ENCODE measurements around the gene ORC1. TPM values are rescaled to one million over a fixed set of nuclear protein-coding genes. Genes with fewer than 3 reads are reported as not detected.

ORC1 gene
- total RNA-seq, 1 donor from 2014 or later = 0.43 TPM

GRCh38 chr1:52355436-52355835 is 48.8 kb downstream of the ORC1 start:
- DNase-seq = peak; percentile 34
- Histone ChIP-seq H3K4me1 (no peaks in the 10 kb centered on the region), H3K27me3 (no peaks in the 10 kb centered on the region), H3K27ac (no peak overlapping the region), H3K4me3 (no peak overlapping the region), H3K9me3 (no peaks in the 10 kb centered on the region), H3K36me3 (peaks cover 95% of the 10 kb centered on the region)
- TF ChIP-seq, protein P1, sequence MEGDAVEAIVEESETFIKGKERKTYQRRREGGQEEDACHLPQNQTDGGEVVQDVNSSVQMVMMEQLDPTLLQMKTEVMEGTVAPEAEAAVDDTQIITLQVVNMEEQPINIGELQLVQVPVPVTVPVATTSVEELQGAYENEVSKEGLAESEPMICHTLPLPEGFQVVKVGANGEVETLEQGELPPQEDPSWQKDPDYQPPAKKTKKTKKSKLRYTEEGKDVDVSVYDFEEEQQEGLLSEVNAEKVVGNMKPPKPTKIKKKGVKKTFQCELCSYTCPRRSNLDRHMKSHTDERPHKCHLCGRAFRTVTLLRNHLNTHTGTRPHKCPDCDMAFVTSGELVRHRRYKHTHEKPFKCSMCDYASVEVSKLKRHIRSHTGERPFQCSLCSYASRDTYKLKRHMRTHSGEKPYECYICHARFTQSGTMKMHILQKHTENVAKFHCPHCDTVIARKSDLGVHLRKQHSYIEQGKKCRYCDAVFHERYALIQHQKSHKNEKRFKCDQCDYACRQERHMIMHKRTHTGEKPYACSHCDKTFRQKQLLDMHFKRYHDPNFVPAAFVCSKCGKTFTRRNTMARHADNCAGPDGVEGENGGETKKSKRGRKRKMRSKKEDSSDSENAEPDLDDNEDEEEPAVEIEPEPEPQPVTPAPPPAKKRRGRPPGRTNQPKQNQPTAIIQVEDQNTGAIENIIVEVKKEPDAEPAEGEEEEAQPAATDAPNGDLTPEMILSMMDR (IDR thresholded peaks at IDR 0.05) = no peak
- intact Hi-C loops (cut with DNase I) = no loop called here
- no peak for ATAC-seq

DNA sequence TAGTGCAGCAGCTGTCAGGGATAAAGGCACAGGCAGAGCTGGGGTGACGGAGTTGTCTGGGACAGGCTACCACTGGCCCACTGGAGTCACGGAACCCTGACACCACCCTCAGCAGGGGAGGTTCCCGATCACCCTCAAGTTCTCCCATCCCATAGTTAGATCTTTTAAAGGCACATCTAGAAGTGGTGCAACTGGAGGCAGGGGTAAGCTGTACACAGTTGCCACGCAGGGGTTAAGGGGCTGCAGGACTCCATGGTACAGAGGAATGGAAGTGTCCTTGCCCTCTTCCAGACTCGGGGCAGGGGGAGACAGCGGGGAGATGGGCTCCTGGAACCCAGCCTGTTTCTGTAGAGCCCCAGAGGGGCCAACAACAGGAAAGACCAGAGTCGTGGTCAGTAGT is 51.5 kb downstream of the ORC1 start:
- H3K4me3 ChIP-seq = no peak overlapping the region
- no peaks in the 10 kb centered on the region for H3K27me3 ChIP-seq
- H3K4me1 ChIP-seq = no peaks in the 10 kb centered on the region
- intact Hi-C loops (cut with DNase I) = no loop called here
- no peaks in the 10 kb centered on the region for H3K9me3 ChIP-seq
- ATAC-seq (peak; percentile 10), DNase-seq (peak; percentile 48)
- TF ChIP-seq, protein P1 (IDR thresholded peaks at IDR 0.05) = no peak
- no peak overlapping the region for H3K27ac ChIP-seq
- H3K36me3 ChIP-seq = peaks cover 69% of the 10 kb centered on the region

- Histone ChIP-seq H3K27me3 (no peaks in the 10 kb centered on the region), H3K36me3 (peaks cover 41% of the 10 kb centered on the region), H3K4me3 (no peak overlapping the region), H3K27ac (no peak overlapping the region), H3K4me1 (no peaks in the 10 kb centered on the region), H3K9me3 (no peaks in the 10 kb centered on the region)
- peak; percentile 44 for DNase-seq
- intact Hi-C loops (cut with DNase I) = no loop called here
- ATAC-seq = peak; percentile 50
- TF ChIP-seq, protein P1 (IDR thresholded peaks at IDR 0.05) = no peak
These were observed 55.4 kb downstream of the ORC1 start for GRCh38 chr1:52348704-52349300.

DNA sequence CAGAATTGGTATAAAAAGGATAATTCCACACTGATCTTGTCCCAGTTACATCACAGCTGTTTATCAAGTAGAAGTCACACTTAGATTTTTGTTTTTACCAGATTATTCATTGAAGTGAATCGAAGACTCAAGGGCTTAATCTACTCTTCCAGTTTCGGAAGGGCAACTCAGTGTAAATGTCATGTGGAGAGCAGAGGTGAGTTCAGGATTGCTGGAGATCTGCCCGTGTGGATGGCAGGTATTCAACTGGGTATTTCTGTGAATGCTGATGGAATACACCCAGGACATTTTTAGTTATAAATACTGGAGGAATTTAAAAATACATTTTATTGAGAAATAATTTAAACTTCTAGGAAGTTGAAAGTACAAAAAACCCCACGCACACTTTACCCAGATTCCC is 57.6 kb downstream of the ORC1 start:
- Histone ChIP-seq H3K9me3 (no peaks in the 10 kb centered on the region), H3K36me3 (peaks cover 24% of the 10 kb centered on the region), H3K27ac (no peak overlapping the region), H3K4me1 (no peaks in the 10 kb centered on the region), H3K4me3 (no peak overlapping the region), H3K27me3 (no peaks in the 10 kb centered on the region)
- TF ChIP-seq, protein P1 (IDR thresholded peaks at IDR 0.05) = no peak
- intact Hi-C loops (cut with DNase I) = no loop called here
- no peak for ATAC-seq
- no peak for DNase-seq

DNA sequence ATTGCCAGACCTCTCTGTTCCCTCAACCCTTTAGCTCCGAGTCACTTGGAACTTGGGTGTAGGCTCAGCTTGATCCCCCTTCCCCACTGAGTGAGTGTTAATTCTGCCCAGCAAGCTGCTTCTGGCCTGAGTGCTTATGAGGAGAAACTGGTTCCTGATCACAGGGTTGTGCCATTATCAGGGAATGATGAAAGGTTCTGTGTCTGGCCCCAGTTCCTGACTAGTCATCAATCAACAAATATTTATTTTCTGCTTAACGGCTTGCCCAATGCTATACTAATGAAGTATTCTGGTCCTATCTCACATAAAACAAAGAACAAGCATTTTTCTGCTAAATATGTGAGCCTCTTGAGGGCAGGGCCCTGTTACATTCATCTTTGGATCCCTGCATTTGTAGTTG is 59.0 kb downstream of the ORC1 start:
- Histone ChIP-seq H3K4me1 (no peaks in the 10 kb centered on the region), H3K4me3 (no peak overlapping the region), H3K27me3 (no peaks in the 10 kb centered on the region), H3K36me3 (peaks cover 13% of the 10 kb centered on the region), H3K9me3 (no peaks in the 10 kb centered on the region), H3K27ac (no peak overlapping the region)
- ATAC-seq (no peak), DNase-seq (no peak)
- TF ChIP-seq, protein P1 (IDR thresholded peaks at IDR 0.05) = no peak
- intact Hi-C loops (cut with DNase I) = no loop called here

DNA sequence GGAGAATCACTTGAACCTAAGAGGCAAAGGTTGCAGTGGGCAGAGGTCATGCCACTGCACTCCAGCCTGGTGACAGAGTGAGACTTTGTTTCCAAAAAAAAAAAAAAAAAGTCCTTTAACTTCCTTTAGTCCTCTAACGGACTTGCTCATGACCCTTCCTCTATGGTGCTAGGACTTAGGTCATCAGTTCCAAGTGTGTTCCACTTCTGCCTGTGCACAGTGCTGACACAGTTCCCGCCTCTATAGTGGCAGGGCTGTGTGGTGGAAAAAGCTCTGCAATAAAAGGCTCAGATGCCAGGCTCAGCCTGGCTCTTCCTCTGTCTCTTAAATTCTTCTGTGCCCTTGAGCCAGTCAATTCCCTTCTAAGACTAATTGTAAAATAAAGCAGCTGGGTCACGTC is 60.2 kb downstream of the ORC1 start:
- no peaks in the 10 kb centered on the region for H3K9me3 ChIP-seq
- no peaks in the 10 kb centered on the region for H3K27me3 ChIP-seq
- ATAC-seq (peak; percentile 51), DNase-seq (no peak)
- intact Hi-C loops (cut with DNase I) = no loop called here
- no peaks in the 10 kb centered on the region for H3K4me1 ChIP-seq
- TF ChIP-seq, protein P1 (IDR thresholded peaks at IDR 0.05) = no peak
- no peak overlapping the region for H3K4me3 ChIP-seq
- no peak overlapping the region for H3K27ac ChIP-seq
- peaks cover 23% of the 10 kb centered on the region for H3K36me3 ChIP-seq
